Fibroblast of skin of scalp (primary cell): ENCODE measurements around the gene MTTP.

ENCODE experiments used
- DNase-seq: peaks from one replicate; pipeline ENCODE4 v3.0.0-alpha.2; 2013

The MTTP gene

DNA sequence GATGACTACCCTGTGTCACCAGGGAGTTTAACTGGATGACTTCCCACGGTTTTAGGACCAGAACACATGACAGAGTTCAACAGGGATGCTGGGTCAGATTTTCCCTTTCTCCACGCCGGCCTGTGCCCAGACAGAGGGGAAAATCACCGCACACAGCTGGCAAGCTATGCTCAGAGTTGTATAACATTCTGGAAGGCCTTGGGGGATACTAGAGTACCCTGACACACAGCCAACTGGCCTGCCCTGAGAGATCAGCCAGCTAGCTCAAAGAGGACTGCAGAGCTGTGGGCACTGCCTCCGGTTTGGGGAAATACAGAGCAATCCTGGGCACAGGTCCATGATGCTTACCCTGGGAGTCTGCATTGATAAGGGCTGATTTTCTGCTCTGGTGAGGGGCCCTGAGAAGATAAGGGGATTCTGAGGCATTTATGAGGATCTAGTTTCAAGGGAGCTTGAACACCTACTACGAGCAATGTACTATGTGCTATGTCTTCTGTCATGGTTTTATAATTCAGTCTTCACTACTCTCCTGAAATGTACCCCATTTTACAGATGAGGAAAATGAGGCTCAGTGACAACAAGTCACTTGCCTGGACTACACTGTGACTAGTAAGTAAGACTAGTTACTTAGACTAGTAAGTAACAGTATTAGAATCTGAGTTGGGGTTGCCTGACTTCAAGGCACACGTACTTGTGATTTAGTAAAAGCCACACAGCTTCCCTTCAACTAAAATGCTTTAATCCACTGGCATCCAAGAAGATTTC is 68.3 kb downstream of the MTTP start:
- no peak for DNase-seq

DNA sequence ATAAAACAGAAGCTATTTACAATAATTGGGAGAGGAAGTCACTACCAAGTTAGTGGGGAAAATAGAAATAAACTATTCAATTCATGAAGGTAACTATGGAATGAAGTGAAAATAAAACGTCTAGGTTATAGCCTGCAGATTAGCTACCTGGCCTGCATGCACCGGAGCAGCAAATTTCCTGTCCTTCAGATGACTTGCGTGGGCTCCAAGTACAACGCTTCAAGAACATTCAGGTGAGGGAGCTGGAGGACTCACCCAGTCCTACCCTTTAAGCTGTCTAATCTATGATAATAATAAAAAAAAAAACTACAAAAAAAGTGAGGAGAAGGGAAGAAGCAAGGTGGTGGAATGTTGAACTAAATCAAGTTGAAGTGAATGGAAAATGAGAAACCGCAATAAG is 69.8 kb downstream of the MTTP start:
- DNase-seq = no peak

GRCh38 chr4:99645036-99645435 is 70.4 kb downstream of the MTTP start:
- no peak for DNase-seq

GRCh38 chr4:99645638-99646037 is 71.0 kb downstream of the MTTP start:
- no peak for DNase-seq

DNA sequence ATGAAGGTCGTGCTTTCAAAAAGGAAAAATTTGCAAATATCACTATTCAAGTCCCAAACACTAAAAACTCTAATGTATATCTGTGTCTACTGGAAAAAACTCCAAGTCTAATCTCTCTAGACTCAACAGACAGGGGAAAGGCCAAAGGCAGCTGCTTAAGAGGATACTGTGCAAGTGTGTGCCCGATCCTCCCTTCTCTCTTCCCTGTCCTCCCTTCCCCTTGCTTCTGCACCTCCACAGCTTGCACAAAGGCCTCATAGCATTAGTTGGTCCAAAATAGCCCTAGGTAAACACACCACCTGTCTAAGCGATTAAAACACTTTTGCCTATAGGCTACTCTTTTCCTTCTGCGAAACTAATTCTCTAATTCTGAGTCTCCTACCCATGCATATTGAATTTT is 72.4 kb downstream of the MTTP start:
- DNase-seq = no peak

DNA sequence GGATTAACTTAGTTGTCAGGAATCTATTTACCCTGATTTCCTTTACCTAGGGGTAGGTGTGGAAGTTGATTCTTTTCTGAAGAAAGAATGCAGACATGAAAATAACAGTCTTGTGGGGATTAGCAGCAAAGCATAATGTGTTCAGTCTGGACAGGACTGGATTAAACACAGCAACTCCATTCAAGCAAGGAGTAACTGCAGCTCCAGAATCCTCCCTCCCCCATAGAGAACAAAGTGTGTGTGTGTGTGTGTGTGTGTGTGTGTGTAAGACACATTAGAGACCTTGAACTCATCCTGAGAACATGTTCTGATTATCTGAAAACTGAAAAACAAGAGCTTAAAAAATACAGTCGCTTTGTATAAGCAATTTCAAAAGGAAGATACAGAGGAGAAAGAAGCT is 73.7 kb downstream of the MTTP start:
- DNase-seq = no peak

DNA sequence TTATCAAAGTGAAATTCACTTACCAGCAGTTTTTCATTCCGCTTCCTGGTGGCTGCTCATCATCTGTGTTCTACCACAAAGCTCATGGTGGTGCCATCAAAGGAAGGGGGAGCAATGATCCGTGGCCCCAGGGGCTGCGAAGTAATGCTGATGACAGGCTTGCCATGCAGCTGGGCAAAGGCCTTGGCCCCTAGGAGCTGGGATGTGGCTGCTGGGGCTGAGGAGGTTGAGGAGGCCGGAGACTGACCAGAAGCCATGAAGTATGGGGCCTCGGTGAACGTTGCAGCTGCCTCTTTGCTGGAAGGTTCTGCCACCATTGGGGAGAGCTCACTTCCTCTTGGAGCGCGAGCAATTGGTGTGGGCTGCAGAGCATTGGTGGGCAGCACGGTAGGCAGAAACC is 74.6 kb downstream of the MTTP start:
- no peak for DNase-seq

- no peak for DNase-seq
Observed at GRCh38 chr4:99649778-99650177, 75.2 kb downstream of the MTTP start.

- DNase-seq = no peak
Observed at GRCh38 chr4:99651016-99651769, 76.6 kb downstream of the MTTP start.

GRCh38 chr4:99651811-99652485 is 77.3 kb downstream of the MTTP start:
- DNase-seq = no peak

DNA sequence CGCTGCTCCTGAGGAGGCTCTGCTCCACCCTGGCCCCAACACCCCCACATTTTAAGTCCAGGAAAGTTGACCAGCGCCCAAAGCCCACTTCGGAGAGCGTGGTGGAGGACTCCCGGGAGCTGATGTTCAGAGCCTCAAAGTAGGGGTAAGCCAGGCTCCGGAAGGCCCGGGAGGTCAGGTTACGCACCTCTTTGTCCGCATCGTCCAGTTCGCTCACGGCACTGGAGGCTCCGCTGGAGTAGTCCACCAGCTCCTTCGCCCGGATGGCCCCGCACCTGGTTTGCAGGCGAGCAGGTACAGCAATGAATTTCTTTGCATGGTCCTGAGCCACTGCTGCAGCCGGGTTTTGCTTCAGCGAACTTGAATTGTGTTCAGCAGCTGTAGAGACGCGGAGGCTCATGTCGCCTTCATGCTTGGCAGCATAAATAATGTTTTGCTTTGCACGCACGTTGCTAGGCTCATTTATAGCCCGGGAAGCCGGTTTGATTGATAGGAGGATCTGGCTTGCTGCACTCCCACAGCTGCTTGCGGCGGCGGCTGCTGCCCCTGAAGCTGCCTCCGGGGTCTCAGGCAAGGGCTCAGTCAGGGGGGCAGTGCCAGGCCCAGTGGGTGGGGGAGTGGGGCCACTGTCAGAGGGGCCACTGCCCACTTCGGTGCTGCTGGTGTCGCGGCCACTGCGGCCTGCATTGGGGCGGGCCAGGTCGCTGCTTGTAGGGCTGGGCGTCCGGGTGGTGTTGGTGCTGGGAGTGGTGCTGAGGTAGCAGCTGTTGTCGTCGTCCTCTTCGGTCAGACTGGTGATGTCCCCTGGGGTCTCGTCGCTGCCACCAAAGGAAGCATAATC is 78.2 kb downstream of the MTTP start:
- DNase-seq = no peak

GRCh38 chr4:99653916-99654315 is 79.3 kb downstream of the MTTP start:
- no peak for DNase-seq

- peak; percentile 2 for DNase-seq
Observed at GRCh38 chr4:99654361-99654761, 79.7 kb downstream of the MTTP start.

DNA sequence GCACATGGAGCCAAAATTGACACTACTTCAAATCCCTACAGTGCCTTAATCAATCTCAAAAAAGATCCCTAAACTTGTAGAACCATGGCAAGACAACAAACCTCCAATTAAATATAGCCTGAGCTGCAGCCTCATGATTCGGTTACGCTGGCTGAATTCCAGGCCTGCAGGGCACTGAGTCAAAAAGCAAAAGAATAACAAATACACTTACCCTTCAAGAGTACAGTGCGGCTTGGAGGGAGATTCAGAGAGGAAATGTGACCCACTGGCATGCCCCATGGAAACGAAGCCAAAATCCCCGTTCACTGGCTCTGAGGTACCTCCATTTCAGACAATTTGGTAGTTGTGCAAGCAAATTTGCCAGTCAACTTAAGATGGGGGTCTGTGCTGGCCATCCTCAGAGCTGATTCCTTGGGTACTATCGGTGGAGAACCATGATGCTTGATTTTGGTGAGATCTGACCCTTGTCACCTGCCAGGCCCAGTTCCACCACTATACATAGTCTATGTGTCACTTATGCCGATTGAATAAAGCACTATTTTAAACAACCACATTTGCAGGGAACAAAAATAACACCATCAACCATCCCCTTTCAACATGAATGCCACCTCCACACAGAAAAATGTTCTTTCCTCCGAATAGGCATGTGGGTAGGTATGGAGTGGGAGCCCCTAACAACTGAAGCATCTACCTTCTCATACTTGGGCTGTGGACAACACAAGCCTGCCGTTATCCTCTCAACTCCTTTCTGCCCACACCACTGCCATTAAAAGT is 80.9 kb downstream of the MTTP start:
- DNase-seq = peak; percentile 14

- no peak for DNase-seq
Observed at GRCh38 chr4:99657798-99658197, 83.2 kb downstream of the MTTP start, which contains the start of gene C4orf54. C4orf54 (minus strand) TSS chr4:99657828; CDS start chr4:99654648, 3,180 bp downstream.

DNA sequence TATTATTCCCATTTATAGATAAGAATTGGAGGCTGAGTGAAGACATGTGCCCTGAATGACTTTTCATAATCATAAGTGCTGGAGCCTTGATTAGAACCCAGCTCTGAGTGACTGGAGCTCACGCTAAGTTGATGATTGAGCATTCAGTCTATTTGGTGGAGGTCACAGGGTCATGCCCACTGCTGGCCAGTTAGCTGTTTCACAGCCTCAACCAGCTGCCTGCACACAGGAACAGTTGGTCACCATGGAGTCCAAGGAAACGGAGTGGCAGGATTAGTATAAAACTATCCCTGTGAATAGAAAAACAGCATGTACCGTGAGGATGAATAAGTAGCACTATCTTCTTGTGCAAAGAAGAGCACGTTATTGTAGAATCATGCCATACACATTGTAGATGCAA is 84.0 kb downstream of the MTTP start:
- DNase-seq = no peak

DNA sequence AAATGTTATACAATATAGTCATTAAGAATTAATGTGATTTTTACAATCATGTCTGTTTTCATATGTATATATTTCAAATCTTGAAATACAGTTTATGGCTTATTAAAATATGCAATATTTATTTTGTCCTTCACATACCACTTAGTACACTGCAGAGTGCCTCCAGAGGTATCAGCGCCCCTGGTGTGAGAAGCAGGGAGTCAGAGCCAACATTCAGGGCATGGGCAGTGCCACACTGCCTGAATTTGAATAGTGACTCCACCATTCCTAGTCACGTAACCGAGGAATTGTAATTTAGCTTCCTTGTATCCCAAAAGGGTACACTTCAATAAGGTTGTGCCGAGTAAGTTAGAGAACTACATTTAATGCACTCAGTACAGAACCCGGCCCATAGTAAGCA is 87.3 kb downstream of the MTTP start:
- no peak for DNase-seq

DNA sequence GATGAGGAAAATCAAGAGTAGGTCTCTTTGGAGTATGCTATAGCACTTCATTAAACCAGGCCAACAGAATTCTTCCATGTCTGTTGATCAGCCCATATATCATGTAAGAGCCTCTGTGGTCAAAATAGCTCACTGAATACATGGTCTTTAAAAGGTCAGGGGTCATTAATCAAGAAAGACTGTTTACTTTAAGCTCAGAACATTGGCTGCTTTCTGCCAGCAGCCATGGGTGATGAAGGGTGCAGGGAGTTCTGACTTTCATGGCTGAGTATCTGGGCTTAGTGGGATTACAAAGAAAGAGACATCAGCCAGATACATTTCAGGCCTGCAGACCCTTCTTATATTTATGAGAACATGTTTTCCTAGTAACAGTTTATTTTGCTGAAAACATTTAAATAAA is 90.1 kb downstream of the MTTP start:
- no peak for DNase-seq

GRCh38 chr4:99665983-99666382 is 91.4 kb downstream of the MTTP start:
- DNase-seq = no peak

DNA sequence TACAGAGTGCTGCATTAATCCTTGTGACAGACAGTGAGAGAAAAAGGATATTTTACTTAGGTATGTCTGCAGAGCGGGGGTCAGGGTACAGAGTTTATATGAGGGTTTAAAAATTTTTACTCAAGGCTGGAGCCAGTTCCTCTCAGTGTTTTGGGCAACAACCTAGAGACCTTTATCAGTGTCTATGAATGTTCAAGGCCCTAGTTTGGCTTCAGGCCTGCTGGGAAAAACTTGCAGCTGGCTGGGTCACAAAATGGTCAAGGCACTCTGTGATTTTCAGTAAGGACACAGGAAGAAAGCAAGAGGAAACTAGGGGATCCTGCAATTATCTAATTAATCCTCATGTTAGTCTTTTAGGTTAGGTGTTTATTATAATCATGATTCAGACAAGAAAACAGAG is 93.8 kb downstream of the MTTP start:
- no peak for DNase-seq

- DNase-seq = no peak
Observed at GRCh38 chr4:99669084-99669483, 94.5 kb downstream of the MTTP start.
